ENCODE results near the gene ATP11C. TPM values are rescaled to one million over a fixed set of nuclear protein-coding genes. Genes with fewer than 3 reads are reported as not detected.

The ATP11C gene
- total RNA-seq, 4 donors from 2014 or later, result 35.6 to 67.9 (median 52.4) TPM

DNA sequence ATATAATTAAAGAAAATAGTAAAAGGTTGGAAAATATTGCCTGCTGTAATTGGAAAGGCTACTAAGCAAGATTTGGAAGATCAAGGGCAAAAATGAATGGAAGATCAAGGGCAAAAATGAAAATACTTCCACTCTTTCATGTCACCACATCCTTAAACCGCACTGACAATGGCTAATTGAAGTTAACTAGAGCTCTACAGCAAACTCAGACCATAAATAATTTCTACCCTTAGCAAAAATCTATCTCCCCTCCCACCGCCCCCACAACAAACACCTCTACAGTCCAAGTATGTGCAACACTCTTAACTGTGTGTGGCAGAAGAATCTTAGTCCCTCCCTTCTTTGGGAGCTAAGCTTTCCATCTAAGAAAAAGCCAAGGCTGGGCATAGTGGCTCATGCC is 27.1 kb downstream of the ATP11C start:
- Histone ChIP-seq H3K4me1 (no peaks in the 10 kb centered on the region), H3K27ac (no peak overlapping the region), H3K27me3 (no peaks in the 10 kb centered on the region), H3K4me3 (no peak overlapping the region), H3K36me3 (no peaks in the 10 kb centered on the region), H3K9me3 (no peaks in the 10 kb centered on the region)
- TF ChIP-seq, protein P1, sequence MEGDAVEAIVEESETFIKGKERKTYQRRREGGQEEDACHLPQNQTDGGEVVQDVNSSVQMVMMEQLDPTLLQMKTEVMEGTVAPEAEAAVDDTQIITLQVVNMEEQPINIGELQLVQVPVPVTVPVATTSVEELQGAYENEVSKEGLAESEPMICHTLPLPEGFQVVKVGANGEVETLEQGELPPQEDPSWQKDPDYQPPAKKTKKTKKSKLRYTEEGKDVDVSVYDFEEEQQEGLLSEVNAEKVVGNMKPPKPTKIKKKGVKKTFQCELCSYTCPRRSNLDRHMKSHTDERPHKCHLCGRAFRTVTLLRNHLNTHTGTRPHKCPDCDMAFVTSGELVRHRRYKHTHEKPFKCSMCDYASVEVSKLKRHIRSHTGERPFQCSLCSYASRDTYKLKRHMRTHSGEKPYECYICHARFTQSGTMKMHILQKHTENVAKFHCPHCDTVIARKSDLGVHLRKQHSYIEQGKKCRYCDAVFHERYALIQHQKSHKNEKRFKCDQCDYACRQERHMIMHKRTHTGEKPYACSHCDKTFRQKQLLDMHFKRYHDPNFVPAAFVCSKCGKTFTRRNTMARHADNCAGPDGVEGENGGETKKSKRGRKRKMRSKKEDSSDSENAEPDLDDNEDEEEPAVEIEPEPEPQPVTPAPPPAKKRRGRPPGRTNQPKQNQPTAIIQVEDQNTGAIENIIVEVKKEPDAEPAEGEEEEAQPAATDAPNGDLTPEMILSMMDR (IDR thresholded peaks at IDR 0.05), result no peak
- TF ChIP-seq POLR2A (IDR thresholded peaks at IDR 0.05), result no peak
- intact Hi-C loops (cut with DNase I; ENCODE audit: low total_unique reads), result no loop called here
- DNase-seq, result no peak

DNA sequence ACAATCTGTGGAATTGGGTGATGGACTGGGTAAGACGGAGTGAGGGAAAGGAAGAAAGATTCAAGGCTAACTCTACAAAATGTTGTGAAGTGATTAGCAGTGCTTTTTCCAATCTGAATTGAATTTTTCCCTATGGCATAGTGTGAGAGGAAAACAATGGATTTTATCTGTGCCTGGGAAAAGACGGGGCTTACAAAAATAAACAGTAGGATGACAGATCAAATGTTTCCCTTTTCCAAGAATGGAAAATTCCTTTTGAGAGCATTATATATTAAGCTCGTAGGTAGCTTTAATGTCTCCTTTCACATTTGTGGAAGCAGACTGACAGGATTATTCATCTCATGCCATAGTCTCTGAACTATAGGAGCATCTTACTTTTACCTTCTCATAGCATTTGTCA is 27.8 kb downstream of the ATP11C start:
- no peaks in the 10 kb centered on the region for H3K27me3 ChIP-seq
- H3K4me1 ChIP-seq, result no peaks in the 10 kb centered on the region
- H3K36me3 ChIP-seq, result no peaks in the 10 kb centered on the region
- no peak for DNase-seq
- no peaks in the 10 kb centered on the region for H3K9me3 ChIP-seq
- intact Hi-C loops (cut with DNase I; ENCODE audit: low total_unique reads), result no loop called here
- no peak overlapping the region for H3K4me3 ChIP-seq
- no peak for TF ChIP-seq POLR2A (IDR thresholded peaks at IDR 0.05)
- TF ChIP-seq, protein P1 (IDR thresholded peaks at IDR 0.05), result no peak
- H3K27ac ChIP-seq, result no peak overlapping the region

DNA sequence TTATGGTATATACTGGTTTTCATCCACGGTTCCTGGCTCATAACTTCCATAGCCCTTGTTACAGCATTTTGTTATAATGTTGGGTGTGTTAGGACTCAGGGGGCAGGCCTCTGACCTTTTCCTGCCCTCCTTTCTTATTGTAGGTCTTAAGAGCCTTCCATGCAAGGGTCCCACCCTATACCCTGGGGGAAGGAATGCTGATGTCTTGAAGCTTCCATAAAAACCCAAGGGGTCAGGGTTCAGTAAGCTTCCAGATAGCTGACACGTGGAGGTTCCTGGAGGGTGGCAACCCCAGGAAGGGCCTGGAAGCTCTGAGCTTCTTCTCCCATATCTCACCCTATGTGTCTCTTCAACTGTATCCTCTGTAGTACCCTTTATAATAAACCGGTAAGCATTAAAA is 29.6 kb downstream of the ATP11C start:
- Histone ChIP-seq H3K4me1 (no peaks in the 10 kb centered on the region), H3K36me3 (no peaks in the 10 kb centered on the region), H3K27ac (no peak overlapping the region), H3K27me3 (no peaks in the 10 kb centered on the region), H3K9me3 (no peaks in the 10 kb centered on the region), H3K4me3 (no peak overlapping the region)
- no peak for DNase-seq
- TF ChIP-seq POLR2A (IDR thresholded peaks at IDR 0.05), result no peak
- TF ChIP-seq, protein P1 (IDR thresholded peaks at IDR 0.05), result no peak
- intact Hi-C loops (cut with DNase I; ENCODE audit: low total_unique reads), result no loop called here

DNA sequence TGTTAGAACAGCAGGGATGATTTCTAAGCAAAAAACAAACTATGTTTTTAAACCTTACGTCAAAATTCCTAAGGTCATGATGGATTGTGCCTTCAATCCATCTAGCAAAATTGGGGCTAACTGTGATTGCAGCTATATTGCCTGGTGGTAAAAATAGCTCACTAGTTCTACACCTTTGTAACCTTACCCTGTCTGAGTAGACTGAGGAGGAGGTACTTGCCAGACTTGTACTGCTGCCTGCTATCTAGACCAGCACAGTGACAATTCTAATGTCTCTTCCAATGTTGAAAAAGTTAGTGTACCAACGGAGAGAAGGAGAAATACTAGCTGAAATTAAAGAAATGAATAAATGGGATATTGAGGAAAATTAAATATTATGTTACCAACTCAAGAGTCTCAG is 30.3 kb downstream of the ATP11C start:
- H3K4me1 ChIP-seq, result no peaks in the 10 kb centered on the region
- H3K9me3 ChIP-seq, result no peaks in the 10 kb centered on the region
- TF ChIP-seq, protein P1 (IDR thresholded peaks at IDR 0.05), result no peak
- no peak for TF ChIP-seq POLR2A (IDR thresholded peaks at IDR 0.05)
- no peak overlapping the region for H3K4me3 ChIP-seq
- no peaks in the 10 kb centered on the region for H3K27me3 ChIP-seq
- DNase-seq, result no peak
- intact Hi-C loops (cut with DNase I; ENCODE audit: low total_unique reads), result no loop called here
- no peaks in the 10 kb centered on the region for H3K36me3 ChIP-seq
- H3K27ac ChIP-seq, result no peak overlapping the region

DNA sequence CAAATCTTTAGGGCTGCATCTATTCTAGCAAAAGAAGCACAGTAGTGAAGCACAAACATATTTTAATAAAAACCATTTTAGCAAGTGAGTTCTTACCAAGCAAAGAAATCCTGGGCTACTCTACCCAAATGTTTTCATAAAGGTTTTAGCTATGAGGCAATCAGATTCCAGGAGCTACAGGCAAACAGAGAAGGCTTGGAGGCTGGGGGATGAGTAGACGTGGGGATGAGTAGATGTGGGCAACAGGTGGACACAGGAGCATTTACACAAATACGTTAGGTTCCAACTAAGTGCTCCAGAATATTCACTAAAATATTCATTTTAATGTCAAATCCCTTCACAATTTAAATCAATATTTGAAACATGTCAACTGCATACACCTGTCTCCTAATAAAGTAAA is 34.5 kb downstream of the ATP11C start:
- TF ChIP-seq, protein P1 (IDR thresholded peaks at IDR 0.05), result no peak
- no peak for TF ChIP-seq POLR2A (IDR thresholded peaks at IDR 0.05)
- H3K27ac ChIP-seq, result no peak overlapping the region
- no peak overlapping the region for H3K4me3 ChIP-seq

More for the DNA sequence above, 34.5 kb downstream of the ATP11C start:
- intact Hi-C loops (cut with DNase I; ENCODE audit: low total_unique reads), result no loop called here
- Histone ChIP-seq H3K9me3 (no peaks in the 10 kb centered on the region), H3K36me3 (no peaks in the 10 kb centered on the region), H3K27me3 (no peaks in the 10 kb centered on the region), H3K4me1 (no peaks in the 10 kb centered on the region)
- no peak for DNase-seq

Measured in uterus (tissue), 4 donors.